GM23248 (cell line): Measurements from ENCODE around the gene FHDC1. TPM values are rescaled to one million over a fixed set of nuclear protein-coding genes. Genes with fewer than 3 reads are reported as not detected.

Experiments
- DNase-seq: peaks from one replicate; pipeline ENCODE4 v3.0.0-alpha.2; 2015
- H2AFZ ChIP-seq: fragments of 200-600 bp; sonication (generic); 2 replicates; pipeline ENCODE4 v1.6.1; 2016; ENCODE audit warnings: antibody characterized with exemption
- H3F3A ChIP-seq: fragments of 200-600 bp; sonication (generic); 2 replicates; pipeline ENCODE4 v1.6.1; 2016; ENCODE audit warnings: mild to moderate bottlenecking, antibody characterized with exemption, mixed run types; ENCODE audit not compliant: insufficient read depth
- H3K27ac ChIP-seq: fragments of 200-600 bp; sonication (generic); 2 replicates; pipeline ENCODE4 v1.5.1; 2016; ENCODE audit warnings: mild to moderate bottlenecking
- H3K27me3 ChIP-seq: fragments of 200-600 bp; sonication (generic); replicated peaks from 2 replicates; pipeline ENCODE4 v1.6.1; 2016; ENCODE audit warnings: mild to moderate bottlenecking; ENCODE audit not compliant: insufficient read depth
- H3K36me3 ChIP-seq: fragments of 200-600 bp; sonication (generic); 2 replicates; pipeline ENCODE4 v1.6.1; 2016; ENCODE audit warnings: low read depth, mild to moderate bottlenecking
- H3K4me1 ChIP-seq: fragments of 200-600 bp; sonication (generic); 2 replicates; pipeline ENCODE4 v1.6.1; 2016; ENCODE audit warnings: mild to moderate bottlenecking; ENCODE audit not compliant: insufficient read depth
- H3K4me2 ChIP-seq: fragments of 200-600 bp; sonication (generic); one replicate; pipeline ENCODE4 v1.6.1; 2016; ENCODE audit warnings: mild to moderate bottlenecking; ENCODE audit not compliant: unreplicated experiment
- H3K4me3 ChIP-seq: fragments of 200-600 bp; sonication (generic); 2 replicates; pipeline ENCODE4 v1.5.1; 2016; ENCODE audit warnings: mild to moderate bottlenecking
- H3K79me2 ChIP-seq: fragments of 200-600 bp; sonication (generic); 2 replicates; pipeline ENCODE4 v1.6.1; 2016; ENCODE audit warnings: mild to moderate bottlenecking; ENCODE audit not compliant: insufficient read depth
- H3K9ac ChIP-seq: fragments of 200-600 bp; sonication (generic); 2 replicates; pipeline ENCODE4 v1.6.1; 2016; ENCODE audit warnings: mild to moderate bottlenecking
- H3K9me2 ChIP-seq: fragments of 200-600 bp; sonication (generic); 2 replicates; pipeline ENCODE4 v1.6.1; 2016; ENCODE audit warnings: mixed run types, mild to moderate bottlenecking, moderate library complexity; ENCODE audit not compliant: insufficient read depth
- H3K9me3 ChIP-seq: fragments of 200-600 bp; sonication (generic); one replicate; pipeline ENCODE4 v1.6.1; 2017; ENCODE audit warnings: low read depth
- H4K20me1 ChIP-seq: fragments of 200-600 bp; sonication (generic); 2 replicates; pipeline ENCODE4 v1.6.0; 2016; ENCODE audit not compliant: insufficient read depth
- EZH2 ChIP-seq: fragments of 200-600 bp; sonication (generic); IDR thresholded peaks from 2 replicates; pipeline ENCODE4 v1.6.1; 2018; ENCODE audit warnings: antibody characterized with exemption, mild to moderate bottlenecking; ENCODE audit not compliant: insufficient read depth, poor library complexity, severe bottlenecking
- EZH2phosphoT487 ChIP-seq: fragments of 200-600 bp; sonication (generic); IDR thresholded peaks from 2 replicates; pipeline ENCODE4 v1.6.1; 2018; ENCODE audit warnings: antibody characterized with exemption, moderate library complexity, mild to moderate bottlenecking, low read depth; ENCODE audit not compliant: insufficient read depth
- WGBS, 2 experiments: methylation state at CpG; one replicate each; pipeline ENCODE4 v1.1.6; 2015 to 2017; ENCODE audit warnings: low lambda C conversion rate in 2 of 2, low coverage in 1 of 2; ENCODE audit errors: missing lambda C conversion rate in 2 of 2; 5-methylcytosine and 5-hydroxymethylcytosine counted together
- in situ Hi-C: fragments of 300-500 bp; cut with MboI; formaldehyde crosslinking; loops from 2 replicates; pipeline ENCODE4 v1.15.0; 2020
- polyA plus RNA-seq: library from polyadenylated mRNA; unstranded; fragments of >200 nt; fragmentation: Nextera tagmentation; extraction: Ambion mirVana; gene quantifications from 2 replicates; pipeline ENCODE4 v1.2.1, GENCODE V29; 2016
- total RNA-seq: library from RNA; depleted of rRNA; stranded (reverse); fragments of >200 nt; shearing (Covaris generic); gene quantifications from 2 replicates; pipeline ENCODE4 v1.2.3, GENCODE V29; 2014

Gene FHDC1
- total and polyA plus RNA-seq, 2 experiments from 2014 or later: 0.22 to 0.51 TPM

- Histone ChIP-seq H3K9me2 (no peaks in the 10 kb centered on the region), H3K4me2 (no peak overlapping the region), H3K36me3 (no peaks in the 10 kb centered on the region), H3K27ac (no peak overlapping the region), H4K20me1 (no peaks in the 10 kb centered on the region), H3K4me3 (no peak overlapping the region), H3F3A (no peaks in the 10 kb centered on the region), H3K9ac (no peak overlapping the region), H2AFZ (no peak overlapping the region), H3K79me2 (no peaks in the 10 kb centered on the region), H3K9me3 (no peaks in the 10 kb centered on the region), H3K27me3 (no peaks in the 10 kb centered on the region), H3K4me1 (no peaks in the 10 kb centered on the region)
- 79 to 88% methylated on average over 2 of the region's 2 CpGs for WGBS, 2 experiments
- no peak for TF ChIP-seq EZH2
- TF ChIP-seq EZH2phosphoT487: no peak
- no peak for DNase-seq
- in situ Hi-C loops: no loop called here
Observed at GRCh38 chr4:152959080-152959479, 23.0 kb downstream of the FHDC1 start.

DNA sequence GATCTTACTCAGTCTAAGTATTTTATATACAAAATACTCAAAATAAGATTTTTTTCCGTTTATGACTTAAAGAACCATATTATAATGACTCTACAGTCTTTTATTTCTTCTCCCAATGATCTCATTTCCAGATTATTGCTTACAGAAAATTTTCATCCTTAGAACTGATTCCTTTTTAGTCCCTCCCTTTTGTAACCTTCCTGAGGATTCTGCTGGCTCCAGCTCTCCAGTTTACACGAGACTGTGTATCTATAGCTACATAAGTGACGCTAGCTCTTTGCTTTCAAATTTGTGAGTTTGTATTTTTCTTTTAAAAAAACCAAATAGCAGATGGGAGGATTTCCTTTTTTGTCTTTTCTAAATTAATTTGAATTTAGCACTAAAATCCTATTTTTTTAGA lies 24.0 kb downstream of the FHDC1 start:
- Histone ChIP-seq H3K4me2 (no peak overlapping the region), H3K27me3 (no peaks in the 10 kb centered on the region), H2AFZ (no peak overlapping the region), H3K4me1 (no peaks in the 10 kb centered on the region), H3F3A (no peaks in the 10 kb centered on the region), H3K4me3 (no peak overlapping the region), H3K27ac (no peak overlapping the region), H3K36me3 (no peaks in the 10 kb centered on the region), H3K9me3 (no peaks in the 10 kb centered on the region), H3K9ac (no peak overlapping the region), H3K79me2 (no peaks in the 10 kb centered on the region), H4K20me1 (no peaks in the 10 kb centered on the region), H3K9me2 (no peaks in the 10 kb centered on the region)
- TF ChIP-seq EZH2phosphoT487 (no peak), EZH2 (no peak)
- no peak for DNase-seq
- in situ Hi-C loops: no loop called here
- 96% methylated on average over 3 of the region's 3 CpGs for WGBS, 2 experiments

DNA sequence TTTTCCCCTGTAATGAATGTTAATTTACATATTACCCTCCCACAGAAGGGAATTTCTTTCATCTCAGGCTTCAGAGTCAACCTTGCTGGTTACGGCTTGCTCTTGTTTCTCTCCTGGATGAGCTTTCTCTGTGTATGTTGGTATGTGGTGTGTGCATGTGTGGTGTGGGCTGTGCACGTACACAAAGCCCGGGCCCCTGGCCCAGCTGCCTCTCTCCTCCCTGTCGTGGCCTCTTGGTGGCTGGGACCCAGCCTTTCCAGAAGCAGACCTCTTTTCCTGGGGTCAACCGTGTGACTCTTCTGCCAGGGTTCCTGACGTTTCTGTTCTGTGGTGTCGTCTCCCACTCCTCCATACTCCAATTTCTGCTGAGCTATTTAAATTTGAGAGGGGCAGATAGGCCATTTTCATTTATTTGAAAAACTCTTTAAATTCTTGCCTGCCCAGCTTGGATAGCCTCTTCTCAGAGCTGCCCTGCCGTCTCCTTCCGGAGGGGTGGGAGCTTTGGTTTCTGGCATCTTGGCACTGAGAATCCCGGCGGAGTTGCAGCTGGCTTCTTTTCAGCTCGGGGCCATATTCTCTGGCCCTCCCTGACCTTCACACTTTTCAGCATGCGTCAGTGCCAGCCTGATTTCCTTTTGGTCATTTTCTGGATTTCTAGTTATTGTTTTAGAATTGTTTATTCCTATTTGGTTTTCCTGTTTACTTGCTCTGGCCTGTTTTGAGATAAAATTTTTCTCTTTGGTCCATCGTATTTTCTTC lies 25.1 kb downstream of the FHDC1 start:
- Histone ChIP-seq H3K27me3 (no peaks in the 10 kb centered on the region), H3K4me1 (no peaks in the 10 kb centered on the region), H3K36me3 (no peaks in the 10 kb centered on the region), H4K20me1 (no peaks in the 10 kb centered on the region), H3K4me2 (no peak overlapping the region), H3K9me2 (no peaks in the 10 kb centered on the region), H3K9ac (no peak overlapping the region), H3K79me2 (no peaks in the 10 kb centered on the region), H2AFZ (no peak overlapping the region), H3K27ac (no peak overlapping the region), H3K9me3 (no peaks in the 10 kb centered on the region), H3K4me3 (no peak overlapping the region), H3F3A (no peaks in the 10 kb centered on the region)
- in situ Hi-C loops: no loop called here
- WGBS, 2 experiments: 84 to 91% methylated on average over 14 of the region's 14 CpGs
- DNase-seq: no peak
- no peak for TF ChIP-seq EZH2phosphoT487
- TF ChIP-seq EZH2: no peak

GRCh38 chr4:152961773-152962115 lies 25.6 kb downstream of the FHDC1 start:
- H3K4me3 ChIP-seq: no peak overlapping the region
- H3F3A ChIP-seq: no peaks in the 10 kb centered on the region
- TF ChIP-seq EZH2phosphoT487 (no peak), EZH2 (no peak)
- H3K36me3 ChIP-seq: no peaks in the 10 kb centered on the region
- no peaks in the 10 kb centered on the region for H3K27me3 ChIP-seq
- H3K4me2 ChIP-seq: no peak overlapping the region
- no peak overlapping the region for H3K9ac ChIP-seq
- no peak for DNase-seq
- 79 to 92% methylated on average over 1 of the region's 1 CpG for WGBS, 2 experiments
- no peak overlapping the region for H3K27ac ChIP-seq
- H3K79me2 ChIP-seq: no peaks in the 10 kb centered on the region
- in situ Hi-C loops: no loop called here
- H4K20me1 ChIP-seq: no peaks in the 10 kb centered on the region
- H2AFZ ChIP-seq: no peak overlapping the region
- no peaks in the 10 kb centered on the region for H3K9me3 ChIP-seq
- no peaks in the 10 kb centered on the region for H3K4me1 ChIP-seq
- H3K9me2 ChIP-seq: no peaks in the 10 kb centered on the region
